HFF-Myc (cell line): Measurements from ENCODE around the gene SLTM.

Source experiments
- DNase-seq: peaks from one replicate; pipeline ENCODE4 v3.0.0-alpha.2; 2011; ENCODE audit warnings: low read depth; ENCODE audit errors: extremely low read depth
- H3K4me3 ChIP-seq: replicated peaks from 2 replicates; pipeline ENCODE4 v1.5.1; 2011; ENCODE audit warnings: low read depth, mild to moderate bottlenecking, control low read depth, low read length
- TF ChIP-seq, protein P1 (sequence below): IDR thresholded peaks from 2 replicates; pipeline ENCODE4 v1.5.1; 2012; ENCODE audit warnings: mild to moderate bottlenecking, low read depth, low read length, control low read depth; ENCODE audit errors: missing control alignments

Gene SLTM

DNA sequence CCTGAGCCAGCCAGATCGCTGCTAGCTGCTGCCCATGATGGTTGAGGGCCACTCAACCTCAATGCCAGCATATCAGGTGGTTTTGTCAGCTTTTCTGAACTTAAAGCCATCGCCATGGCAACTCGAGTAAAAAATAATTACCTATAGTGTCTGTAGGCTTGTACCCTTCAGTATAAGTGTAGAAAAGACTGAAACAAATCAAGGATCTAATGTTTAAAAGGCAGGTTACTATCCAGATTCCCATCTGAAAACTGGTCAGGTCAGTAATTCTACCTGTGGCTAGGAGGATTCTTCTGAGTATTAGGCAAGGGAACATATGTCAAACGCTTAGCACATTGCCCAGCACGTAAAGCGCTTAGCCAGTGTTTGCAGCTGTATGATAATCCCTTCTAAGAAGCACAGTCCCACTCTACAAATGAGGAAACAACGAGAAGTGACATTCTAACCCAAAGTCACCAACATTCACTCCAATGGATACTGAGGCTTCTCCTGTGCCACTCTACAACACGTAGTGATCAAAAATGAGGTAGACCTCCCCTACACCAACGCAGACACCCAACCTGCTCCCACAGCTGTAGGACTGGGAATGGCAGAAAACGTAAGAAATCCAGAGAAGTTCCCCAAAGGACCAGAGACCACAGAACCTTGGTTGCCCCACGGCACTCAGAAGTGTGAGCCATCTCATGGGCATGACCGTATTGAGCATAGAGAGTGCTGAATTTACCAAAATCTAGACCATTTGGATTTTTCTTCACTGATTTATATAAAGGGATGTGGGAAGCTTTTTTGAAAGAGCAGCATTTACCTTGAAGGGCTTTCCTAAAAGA lies 55.3 kb downstream of the SLTM start:
- TF ChIP-seq, protein P1, sequence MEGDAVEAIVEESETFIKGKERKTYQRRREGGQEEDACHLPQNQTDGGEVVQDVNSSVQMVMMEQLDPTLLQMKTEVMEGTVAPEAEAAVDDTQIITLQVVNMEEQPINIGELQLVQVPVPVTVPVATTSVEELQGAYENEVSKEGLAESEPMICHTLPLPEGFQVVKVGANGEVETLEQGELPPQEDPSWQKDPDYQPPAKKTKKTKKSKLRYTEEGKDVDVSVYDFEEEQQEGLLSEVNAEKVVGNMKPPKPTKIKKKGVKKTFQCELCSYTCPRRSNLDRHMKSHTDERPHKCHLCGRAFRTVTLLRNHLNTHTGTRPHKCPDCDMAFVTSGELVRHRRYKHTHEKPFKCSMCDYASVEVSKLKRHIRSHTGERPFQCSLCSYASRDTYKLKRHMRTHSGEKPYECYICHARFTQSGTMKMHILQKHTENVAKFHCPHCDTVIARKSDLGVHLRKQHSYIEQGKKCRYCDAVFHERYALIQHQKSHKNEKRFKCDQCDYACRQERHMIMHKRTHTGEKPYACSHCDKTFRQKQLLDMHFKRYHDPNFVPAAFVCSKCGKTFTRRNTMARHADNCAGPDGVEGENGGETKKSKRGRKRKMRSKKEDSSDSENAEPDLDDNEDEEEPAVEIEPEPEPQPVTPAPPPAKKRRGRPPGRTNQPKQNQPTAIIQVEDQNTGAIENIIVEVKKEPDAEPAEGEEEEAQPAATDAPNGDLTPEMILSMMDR = no peak
- H3K4me3 ChIP-seq = no peak overlapping the region
- no peak for DNase-seq

DNA sequence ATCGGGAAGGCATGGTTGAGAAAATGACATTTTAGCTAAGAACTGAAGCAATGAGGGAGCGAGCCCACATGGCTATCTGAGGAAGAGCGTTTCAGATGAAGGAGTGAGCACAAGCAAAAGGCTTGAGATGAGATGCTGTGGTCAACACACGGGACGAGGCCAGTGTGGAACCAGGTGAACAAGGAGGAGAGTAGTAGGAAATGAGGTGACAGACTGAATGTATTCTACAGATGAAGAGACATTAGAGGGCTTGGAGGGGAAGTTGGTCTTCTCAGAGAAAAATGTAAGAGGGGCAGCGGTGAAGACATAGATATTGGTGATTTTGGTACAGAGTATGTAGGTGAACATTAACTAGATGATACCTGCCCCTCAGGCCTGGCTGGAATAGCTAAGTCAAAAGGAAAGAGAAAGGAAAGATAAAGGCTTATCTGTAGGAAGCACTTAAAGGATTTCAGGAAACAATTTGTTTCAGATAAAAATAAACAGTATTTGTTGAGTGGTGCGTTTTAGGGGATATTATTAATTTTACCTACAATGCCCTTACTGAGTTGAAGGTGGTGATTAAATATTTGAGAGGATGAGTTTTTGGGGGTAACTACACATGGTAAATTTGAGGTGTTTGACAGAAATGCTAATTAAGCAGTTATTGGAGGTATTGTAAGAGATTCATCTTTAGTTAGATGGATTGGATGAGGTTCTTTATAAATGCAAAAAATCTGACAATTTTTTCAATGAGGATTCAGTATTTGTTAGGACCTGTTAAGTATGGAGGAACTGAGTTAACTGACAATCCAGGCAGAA lies 57.0 kb downstream of the SLTM start:
- H3K4me3 ChIP-seq = no peak overlapping the region
- TF ChIP-seq, protein P1 = no peak
- no peak for DNase-seq

DNA sequence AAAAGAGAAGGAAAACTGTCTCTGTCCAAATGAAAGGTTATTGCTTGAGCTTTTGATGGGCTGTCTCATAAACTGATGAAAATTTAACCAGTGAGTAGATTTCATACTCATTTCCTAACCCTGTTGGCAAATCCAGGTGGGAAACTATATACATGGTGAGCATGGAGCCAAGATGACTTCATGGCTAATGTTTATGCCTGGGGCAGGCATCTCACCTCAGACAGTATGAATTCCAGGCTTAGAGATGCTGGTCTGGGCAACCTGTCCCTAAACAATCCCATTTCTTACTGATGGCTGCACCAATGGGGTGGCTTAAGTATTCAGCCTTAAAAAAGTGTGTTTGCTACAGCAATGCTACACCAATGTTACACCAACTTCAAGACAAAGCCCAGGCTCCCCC lies 58.1 kb downstream of the SLTM start:
- TF ChIP-seq, protein P1 = no peak
- H3K4me3 ChIP-seq = no peak overlapping the region
- DNase-seq = no peak

DNA sequence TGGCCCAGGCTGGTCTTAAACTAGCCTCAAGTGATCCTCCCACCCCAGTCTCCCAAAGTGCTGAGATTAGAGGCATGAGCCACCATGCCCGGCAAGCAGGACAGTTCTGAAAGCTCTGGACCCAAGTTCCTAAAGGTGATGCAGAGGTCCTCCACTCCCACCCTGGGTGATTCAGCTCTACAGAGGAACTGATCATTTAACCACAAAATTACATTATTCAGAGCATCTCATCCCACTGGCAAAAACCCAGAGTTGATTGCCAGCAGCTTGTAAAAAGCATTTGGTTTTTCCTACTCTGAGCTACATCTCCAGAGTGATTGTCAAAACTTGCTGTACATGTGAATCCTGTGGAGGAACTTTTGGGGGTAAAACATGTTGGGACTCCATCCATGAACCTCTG lies 60.2 kb downstream of the SLTM start:
- DNase-seq = no peak
- no peak overlapping the region for H3K4me3 ChIP-seq
- TF ChIP-seq, protein P1 = no peak

DNA sequence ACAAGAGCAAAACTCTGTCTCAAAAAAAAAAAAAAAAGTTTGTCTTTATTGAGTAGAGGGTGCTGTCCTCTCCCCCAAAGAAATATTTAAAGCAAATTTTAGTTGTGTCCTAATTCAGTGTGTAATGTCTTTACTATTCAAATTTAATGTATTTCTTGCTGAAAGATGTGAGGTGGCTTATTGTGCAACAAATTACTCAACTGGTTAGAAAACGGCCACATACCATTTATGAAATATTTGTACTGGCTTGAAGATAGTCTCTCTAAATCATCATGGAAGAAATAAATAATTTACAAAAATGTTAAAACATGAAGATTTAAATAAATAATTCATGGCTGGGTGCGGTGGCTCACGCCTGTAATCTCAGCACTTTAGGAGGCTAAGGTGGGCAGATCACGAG lies 63.0 kb downstream of the SLTM start:
- no peak overlapping the region for H3K4me3 ChIP-seq
- DNase-seq = no peak
- TF ChIP-seq, protein P1 = no peak

DNA sequence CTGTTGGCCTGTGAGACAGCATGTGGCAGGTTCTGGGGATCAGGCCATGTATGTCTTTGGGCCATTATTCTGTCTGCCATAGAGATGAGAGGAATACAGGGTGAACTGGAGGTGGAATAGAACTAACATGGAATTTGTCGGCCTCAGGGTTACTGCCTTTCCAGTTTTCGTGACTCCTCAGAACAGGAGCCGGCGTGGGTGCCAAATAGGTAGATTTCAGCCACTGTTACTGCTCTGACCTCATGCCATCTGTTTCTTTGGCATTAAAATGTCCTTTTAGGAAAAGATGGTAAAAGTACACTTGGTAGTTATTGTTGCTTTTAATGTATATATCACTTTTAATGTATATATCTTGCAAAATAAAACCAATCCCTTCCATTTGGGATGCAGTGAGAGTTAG lies 65.6 kb downstream of the SLTM start:
- H3K4me3 ChIP-seq = no peak overlapping the region
- TF ChIP-seq, protein P1 = no peak
- DNase-seq = no peak
